Stimulated activated CD8-positive, alpha-beta memory T cell treated with anti-CD3 and anti-CD28 coated beads, Interleukin-4, amount 100 ng/mL, for 1 hour (primary cell): Measurements from ENCODE around the gene BSND.
"Not testable (repeated sequence)": the region's sequence is repeated elsewhere in the genome, so short reads cannot be mapped to it uniquely, and the experiment has no call there.

Source experiments
- DNase-seq, 2 donors: peaks; one replicate each; pipeline ENCODE4 v3.0.0-alpha.2; 2020; ENCODE audit warnings: low read depth in 2 of 2, low spot score in 1 of 2

Gene BSND

DNA sequence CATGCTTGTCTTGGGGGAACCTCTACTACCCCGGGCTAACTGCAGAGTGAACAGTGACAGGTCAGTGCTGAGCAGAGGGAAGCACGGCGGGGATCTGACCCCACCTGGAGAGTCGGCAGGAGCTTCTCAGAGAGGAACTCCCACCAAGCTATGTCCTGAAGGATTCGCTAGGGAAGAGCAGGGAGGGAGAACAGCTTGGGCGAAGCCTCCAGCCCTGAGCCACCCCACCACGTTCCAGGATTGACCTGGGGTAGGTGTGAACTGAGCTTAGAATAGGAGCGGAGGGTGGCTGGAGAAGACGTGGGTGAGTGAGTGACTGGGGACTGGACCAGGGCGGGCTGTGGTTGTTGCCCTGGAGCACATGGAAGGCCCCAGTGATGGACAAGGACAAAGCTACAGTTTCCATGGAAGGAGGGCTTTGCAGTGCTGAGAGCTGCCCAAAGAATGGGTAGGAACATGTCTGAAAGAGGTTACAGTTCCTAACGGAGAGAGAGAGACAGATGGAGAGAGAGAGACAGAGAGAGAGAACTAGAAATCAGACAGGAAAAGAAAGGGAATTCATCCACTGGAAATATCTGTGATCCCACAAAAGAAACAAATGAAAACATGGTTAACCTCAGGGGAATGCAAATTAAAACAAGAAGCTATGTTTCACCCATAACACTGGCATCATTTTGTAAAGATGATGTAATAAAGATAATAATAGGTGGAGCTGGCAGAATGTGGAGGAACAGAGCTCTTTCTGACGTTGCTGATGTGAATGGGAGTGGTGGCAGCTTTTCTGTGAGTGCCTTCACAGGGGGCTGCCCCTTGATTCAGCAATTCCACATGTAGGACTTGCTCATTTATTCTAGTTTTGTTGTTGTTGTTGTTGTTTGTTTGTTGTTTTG lies 17.2 kb downstream of the BSND start:
- DNase-seq = no peak

DNA sequence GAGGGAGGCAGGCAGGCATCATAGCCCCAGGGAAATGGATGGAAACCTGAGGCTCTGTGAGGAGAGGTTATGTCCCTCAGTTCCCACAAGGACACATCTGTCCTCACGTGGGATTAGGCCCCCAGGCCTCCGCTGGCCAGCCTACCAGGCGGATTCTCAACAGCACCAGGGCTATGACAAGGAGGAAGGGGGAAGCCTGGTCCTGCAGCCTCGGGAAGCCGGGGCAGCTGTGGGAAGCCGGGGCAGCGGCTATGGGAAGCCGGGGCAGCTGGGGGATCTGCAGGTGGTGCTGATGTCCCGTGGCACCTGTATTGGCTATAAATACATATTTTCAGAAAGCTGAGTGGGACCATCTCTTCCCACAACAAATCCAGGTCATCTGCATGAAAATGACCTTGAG lies 19.7 kb downstream of the BSND start:
- no peak for DNase-seq

- DNase-seq = peak; percentile 8 to 21
These were observed 23.3 kb downstream of the BSND start for GRCh38 chr1:55021942-55022546.

GRCh38 chr1:55024163-55024562 lies 25.4 kb downstream of the BSND start:
- not testable (repeated sequence) for DNase-seq

DNA sequence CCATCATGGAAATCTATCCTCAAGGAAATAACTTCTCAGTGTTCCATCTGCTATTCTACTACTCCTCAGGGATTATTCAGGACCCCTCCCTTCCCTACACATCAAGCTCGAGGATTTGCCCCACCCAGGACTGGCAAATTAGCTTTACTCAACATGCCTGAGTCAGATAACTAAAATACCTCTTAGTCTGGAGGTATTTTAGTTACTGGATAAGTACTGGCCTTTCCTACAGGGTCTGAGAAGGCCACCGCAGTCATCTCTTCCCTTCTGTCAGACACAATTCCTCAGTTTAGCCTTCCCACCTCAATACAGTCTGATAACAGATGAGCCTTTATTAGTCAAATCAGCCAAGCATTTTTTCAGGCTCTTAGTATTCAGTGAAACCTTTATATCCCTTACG lies 27.9 kb downstream of the BSND start:
- DNase-seq = not testable (repeated sequence)

DNA sequence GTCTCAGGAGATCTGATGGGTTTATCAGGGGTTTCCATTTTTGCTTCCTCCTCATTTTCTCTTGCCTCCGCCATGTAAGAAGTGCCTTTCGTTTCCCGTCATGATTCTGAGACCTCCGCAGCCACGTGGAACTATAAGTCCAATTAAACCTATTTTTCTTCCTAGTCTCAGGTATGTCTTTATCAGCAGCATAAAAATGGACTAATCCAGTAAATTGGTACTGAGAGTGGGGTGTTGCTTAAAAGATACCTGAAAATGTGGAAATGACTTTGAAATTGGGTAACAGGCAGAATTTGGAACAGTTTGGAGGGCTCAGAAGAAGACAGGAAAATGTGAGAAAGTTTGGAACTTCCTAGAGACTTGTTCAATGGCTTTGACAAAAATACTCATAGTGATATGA lies 32.4 kb downstream of the BSND start:
- not testable (repeated sequence) for DNase-seq

- DNase-seq = no peak
These were observed 34.5 kb downstream of the BSND start for GRCh38 chr1:55033265-55033614.

DNA sequence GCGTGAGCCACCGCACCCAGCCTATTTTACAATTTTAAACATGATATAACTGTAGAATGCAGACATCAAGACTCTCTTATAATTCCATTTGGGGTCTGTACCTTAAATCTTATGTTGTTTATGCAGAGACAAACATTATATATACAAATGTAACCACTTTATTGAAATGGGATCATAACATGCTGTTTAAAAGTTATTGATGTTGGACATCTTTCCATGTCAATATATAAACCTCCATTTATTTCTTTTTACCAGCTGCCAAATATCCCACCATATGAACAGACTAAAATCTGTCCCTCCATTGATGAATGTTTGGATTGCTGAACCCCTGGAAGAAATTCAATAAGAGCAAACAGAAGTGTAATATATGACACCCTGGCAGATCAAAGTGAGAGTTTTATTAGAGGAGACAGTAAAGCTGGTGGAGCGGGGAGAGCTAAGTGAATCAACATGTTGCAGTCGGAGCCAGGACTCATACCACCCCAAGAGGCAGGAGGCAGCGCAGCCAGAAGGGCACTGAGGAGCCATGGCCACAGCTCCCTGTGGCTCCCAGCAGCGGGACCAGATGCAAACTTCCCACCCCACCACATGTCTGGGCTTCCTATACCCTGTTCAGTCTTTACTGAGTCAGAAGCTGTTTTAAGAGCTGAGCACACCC lies 35.9 kb downstream of the BSND start:
- no peak for DNase-seq

DNA sequence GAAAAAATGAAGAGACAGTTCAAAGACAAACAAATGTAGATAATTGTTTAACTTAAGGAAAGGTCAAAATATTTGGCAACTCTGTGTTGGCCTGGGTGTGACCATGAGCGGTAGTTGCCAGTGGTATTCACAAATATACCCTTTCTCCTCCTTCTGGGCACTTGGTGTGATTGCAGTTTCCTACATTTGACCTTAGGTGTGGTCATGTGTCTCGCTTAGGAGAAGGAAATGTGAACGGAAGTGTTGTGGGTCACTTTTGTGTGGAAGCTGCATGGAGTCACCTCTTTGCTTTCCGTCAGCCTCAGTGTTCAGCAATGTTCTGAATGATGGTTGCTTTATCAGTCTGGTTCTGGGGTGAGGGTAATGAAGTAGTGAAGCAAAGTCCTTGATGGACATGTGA lies 37.2 kb downstream of the BSND start:
- DNase-seq = no peak

GRCh38 chr1:55037733-55038551 lies 39.2 kb downstream of the BSND start:
- no peak for DNase-seq

DNA sequence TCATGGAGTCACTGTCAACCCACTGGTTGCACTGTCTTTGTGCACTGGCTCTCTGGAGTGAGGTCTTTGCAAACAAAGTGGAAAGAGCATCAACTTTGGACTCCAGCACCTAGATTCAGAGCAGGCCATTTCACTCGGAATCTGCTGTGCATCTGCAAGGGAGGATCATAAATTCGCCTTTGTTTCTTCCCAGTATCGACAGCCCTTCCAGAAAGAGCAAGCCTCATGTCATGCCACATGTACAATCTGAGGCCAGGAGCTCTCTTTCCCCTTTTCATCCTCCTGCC lies 39.8 kb downstream of the BSND start:
- no peak for DNase-seq

GRCh38 chr1:55038974-55039341 lies 40.2 kb downstream of the BSND start:
- no peak for DNase-seq

GRCh38 chr1:55039342-55040082 lies 40.8 kb downstream of the BSND start, which contains the start of gene PCSK9:
PCSK9 (plus strand) TSS chr1:55039548; CDS start chr1:55039838, 290 bp downstream.
- DNase-seq = no peak

DNA sequence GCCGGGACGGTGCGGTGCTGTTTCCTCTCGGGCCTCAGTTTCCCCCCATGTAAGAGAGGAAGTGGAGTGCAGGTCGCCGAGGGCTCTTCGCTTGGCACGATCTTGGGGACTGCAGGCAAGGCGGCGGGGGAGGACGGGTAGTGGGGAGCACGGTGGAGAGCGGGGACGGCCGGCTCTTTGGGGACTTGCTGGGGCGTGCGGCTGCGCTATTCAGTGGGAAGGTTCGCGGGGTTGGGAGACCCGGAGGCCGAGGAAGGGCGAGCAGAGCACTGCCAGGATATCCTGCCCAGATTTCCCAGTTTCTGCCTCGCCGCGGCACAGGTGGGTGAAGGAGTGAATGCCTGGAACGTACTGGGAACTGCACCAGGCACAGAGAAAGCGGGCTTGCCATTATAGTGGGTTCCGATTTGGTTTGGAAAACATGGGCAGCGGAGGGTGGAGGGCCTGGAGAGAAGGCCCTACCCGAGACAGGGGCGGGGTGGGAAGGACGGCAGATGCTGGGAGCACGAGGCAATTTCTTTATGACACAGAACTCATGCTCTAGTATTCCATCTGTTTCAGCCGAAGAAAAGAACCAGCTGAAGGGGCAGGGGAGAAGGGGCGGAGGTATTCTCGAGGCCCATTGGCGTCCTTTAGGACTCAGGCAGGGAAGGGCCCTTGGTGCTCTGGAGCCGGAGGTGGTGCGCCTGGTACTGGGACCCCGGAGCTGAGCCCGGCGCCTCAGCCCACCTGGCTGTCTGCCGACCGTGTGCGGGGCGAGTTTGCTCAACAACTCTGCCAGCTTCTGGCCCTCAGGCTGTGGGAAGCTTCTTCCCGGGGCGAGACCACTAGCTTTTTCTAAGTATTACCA lies 41.6 kb downstream of the BSND start:
- DNase-seq = no peak

DNA sequence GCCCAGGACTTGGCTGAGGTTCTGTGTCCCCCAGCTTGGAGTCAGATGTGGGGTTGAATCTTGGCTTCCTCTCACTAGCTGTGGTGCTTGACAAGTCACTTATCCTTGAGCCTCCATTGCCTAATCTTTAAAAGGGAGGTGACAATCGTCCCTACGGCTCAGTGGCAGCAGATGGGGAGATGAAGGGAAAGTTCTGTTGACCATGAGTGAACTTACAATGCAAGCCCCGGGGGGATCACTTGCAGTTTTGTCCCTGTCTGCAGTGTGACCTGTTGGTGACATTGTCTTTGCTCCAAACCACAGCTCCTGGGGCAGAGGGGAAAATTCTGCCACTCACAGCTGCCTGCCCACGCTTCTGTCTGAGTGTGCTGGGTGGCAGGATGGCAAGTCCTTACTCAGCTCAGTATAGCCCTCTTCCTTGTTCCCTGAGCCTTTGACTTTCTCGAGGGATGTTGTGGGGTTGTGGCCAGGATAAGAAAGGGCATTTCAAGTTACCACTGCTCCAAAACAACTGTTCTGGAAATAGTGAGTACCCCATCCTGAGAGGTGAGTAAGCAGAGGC lies 42.3 kb downstream of the BSND start:
- no peak for DNase-seq

- no peak for DNase-seq
These were observed 42.9 kb downstream of the BSND start for GRCh38 chr1:55041613-55042012.

DNA sequence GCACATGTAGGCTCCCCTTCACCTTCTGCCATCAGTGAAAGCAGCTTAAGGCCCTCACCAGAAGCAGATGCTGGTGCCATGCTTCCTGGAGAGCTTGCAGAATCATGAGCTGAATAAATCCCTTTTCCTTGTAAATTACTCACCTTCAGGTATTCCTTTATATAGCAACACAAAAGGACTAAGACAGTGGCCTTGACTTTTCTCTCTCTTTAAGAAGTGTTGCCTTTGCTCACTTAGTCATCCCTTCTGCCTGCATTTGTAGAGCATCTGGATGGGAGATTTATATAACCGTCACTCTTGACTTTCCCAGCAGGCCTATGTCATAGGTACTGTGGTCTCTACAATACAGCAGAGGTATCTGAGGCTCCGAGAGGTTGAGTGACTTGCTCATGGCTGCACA lies 44.3 kb downstream of the BSND start:
- DNase-seq = no peak

GRCh38 chr1:55043726-55044125 lies 45.0 kb downstream of the BSND start:
- no peak for DNase-seq

DNA sequence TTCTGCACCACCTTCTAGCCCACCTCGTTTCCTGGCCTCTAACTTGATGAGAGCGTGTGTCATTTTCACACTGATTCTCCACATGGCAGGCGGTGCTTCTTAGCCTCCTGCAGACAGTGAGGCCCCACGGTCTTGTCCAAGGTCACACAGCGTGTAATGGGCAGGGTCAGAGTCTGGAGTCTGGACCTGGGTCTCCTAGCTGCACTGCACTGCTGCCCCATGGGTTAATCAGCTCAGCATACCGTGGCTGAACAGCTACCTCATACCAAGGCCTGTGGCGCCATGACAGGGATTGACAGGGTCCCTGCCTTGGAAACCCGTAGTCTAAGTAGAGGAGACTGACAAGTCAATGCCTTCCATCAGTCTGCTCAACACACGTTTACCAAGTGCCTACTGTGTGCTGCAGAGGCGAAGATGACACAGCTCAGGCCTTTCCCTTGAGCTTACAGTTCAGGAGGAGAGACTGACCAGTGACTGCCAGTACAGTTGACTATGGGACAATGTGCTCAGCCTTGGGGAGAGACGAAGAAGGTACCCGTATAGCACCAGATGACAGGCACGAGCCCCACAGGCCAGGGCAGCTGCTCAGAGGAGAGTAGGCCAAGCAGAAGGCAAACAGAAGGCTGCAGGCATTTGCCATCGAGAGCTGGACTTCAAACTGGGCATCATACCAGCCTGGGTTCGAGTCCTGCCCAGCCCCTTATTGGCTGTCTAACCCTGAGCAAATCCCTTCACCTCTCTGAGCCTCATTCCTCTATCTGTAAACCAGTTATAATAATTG lies 46.1 kb downstream of the BSND start:
- DNase-seq = no peak
